GM12891 (cell line): ENCODE results near the gene PERM1.

Experiments used
- DNase-seq: peaks from one replicate; pipeline ENCODE4 v3.0.0; 2011; ENCODE audit warnings: low spot score; ENCODE audit not compliant: insufficient read length
- FAIRE-seq: peaks from 2 replicates; lab custom pipeline; 2011; peaks lifted over from hg19 to GRCh38; lab: Jason Lieb, UNC
- PAX5 ChIP-seq: IDR thresholded peaks from 2 replicates; pipeline ENCODE4 v1.6.1; 2011; ENCODE audit warnings: low read length, moderate library complexity, mild to moderate bottlenecking; ENCODE audit not compliant: insufficient read depth, severe bottlenecking
- POLR2A ChIP-seq: IDR thresholded peaks from 2 replicates; pipeline ENCODE4 v1.6.1; 2011; ENCODE audit warnings: low read depth, low read length, control low read depth
- POLR2AphosphoS5 ChIP-seq: IDR thresholded peaks from 2 replicates; pipeline ENCODE4 v1.6.1; 2011; ENCODE audit warnings: low read depth, low read length, control low read depth
- POU2F2 ChIP-seq: IDR thresholded peaks from 2 replicates; pipeline ENCODE4 v1.6.1; 2011; ENCODE audit warnings: low read depth, mild to moderate bottlenecking, control low read depth, low read length, moderate library complexity
- SPI1 ChIP-seq: IDR thresholded peaks from 2 replicates; pipeline ENCODE4 v1.6.1; 2011; ENCODE audit warnings: low read depth, low read length, control low read depth
- TAF1 ChIP-seq: IDR thresholded peaks from 2 replicates; pipeline ENCODE4 v1.6.1; 2011; ENCODE audit warnings: low read depth, low read length, control low read depth

The PERM1 gene

GRCh38 chr1:938711-939489 is 43.0 kb downstream of the PERM1 start:
- no peak for TF ChIP-seq POLR2A
- no peak for TF ChIP-seq TAF1
- TF ChIP-seq PAX5, result no peak
- TF ChIP-seq POLR2AphosphoS5, result no peak
- TF ChIP-seq SPI1, result no peak
- TF ChIP-seq POU2F2, result no peak
- FAIRE-seq, result no peak
- no peak for DNase-seq

GRCh38 chr1:938088-938683 is 43.7 kb downstream of the PERM1 start:
- no peak for FAIRE-seq
- no peak for TF ChIP-seq PAX5
- no peak for TF ChIP-seq TAF1
- no peak for TF ChIP-seq POU2F2
- TF ChIP-seq POLR2AphosphoS5, result no peak
- TF ChIP-seq SPI1, result no peak
- no peak for TF ChIP-seq POLR2A
- DNase-seq, result no peak

GRCh38 chr1:937521-937920 is 44.4 kb downstream of the PERM1 start:
- DNase-seq (no peak), FAIRE-seq (no peak)
- TF ChIP-seq SPI1 (no peak), TAF1 (no peak), POLR2A (no peak), POU2F2 (no peak), POLR2AphosphoS5 (no peak), PAX5 (no peak)

- FAIRE-seq (no peak), DNase-seq (no peak)
- no peak for TF ChIP-seq TAF1
Measured at GRCh38 chr1:936348-937264, 45.3 kb downstream of the PERM1 start.

- DNase-seq (no peak), FAIRE-seq (no peak)
- TF ChIP-seq PAX5, result no peak
- TF ChIP-seq POLR2AphosphoS5, result no peak
- TF ChIP-seq POU2F2, result no peak
- no peak for TF ChIP-seq SPI1
- no peak for TF ChIP-seq TAF1
- no peak for TF ChIP-seq POLR2A
Measured at GRCh38 chr1:935751-936231, 46.1 kb downstream of the PERM1 start.

- TF ChIP-seq POU2F2 (no peak), PAX5 (no peak)
- DNase-seq, result no peak
- no peak for FAIRE-seq
Measured at GRCh38 chr1:934991-935750, 46.7 kb downstream of the PERM1 start.

GRCh38 chr1:933603-933940 is 48.3 kb downstream of the PERM1 start:
- no peak for DNase-seq
- no peak for FAIRE-seq
- TF ChIP-seq PAX5 (no peak), POLR2A (no peak), SPI1 (no peak), TAF1 (no peak), POU2F2 (no peak), POLR2AphosphoS5 (no peak)

GRCh38 chr1:932776-933602 is 48.9 kb downstream of the PERM1 start:
- DNase-seq, result no peak
- TF ChIP-seq PAX5, result no peak
- no peak for TF ChIP-seq POLR2AphosphoS5
- no peak for TF ChIP-seq SPI1
- no peak for TF ChIP-seq POLR2A
- TF ChIP-seq TAF1, result no peak
- no peak for TF ChIP-seq POU2F2
- no peak for FAIRE-seq
